ENCODE measurements around the gene LORICRIN.

Gene LORICRIN

DNA sequence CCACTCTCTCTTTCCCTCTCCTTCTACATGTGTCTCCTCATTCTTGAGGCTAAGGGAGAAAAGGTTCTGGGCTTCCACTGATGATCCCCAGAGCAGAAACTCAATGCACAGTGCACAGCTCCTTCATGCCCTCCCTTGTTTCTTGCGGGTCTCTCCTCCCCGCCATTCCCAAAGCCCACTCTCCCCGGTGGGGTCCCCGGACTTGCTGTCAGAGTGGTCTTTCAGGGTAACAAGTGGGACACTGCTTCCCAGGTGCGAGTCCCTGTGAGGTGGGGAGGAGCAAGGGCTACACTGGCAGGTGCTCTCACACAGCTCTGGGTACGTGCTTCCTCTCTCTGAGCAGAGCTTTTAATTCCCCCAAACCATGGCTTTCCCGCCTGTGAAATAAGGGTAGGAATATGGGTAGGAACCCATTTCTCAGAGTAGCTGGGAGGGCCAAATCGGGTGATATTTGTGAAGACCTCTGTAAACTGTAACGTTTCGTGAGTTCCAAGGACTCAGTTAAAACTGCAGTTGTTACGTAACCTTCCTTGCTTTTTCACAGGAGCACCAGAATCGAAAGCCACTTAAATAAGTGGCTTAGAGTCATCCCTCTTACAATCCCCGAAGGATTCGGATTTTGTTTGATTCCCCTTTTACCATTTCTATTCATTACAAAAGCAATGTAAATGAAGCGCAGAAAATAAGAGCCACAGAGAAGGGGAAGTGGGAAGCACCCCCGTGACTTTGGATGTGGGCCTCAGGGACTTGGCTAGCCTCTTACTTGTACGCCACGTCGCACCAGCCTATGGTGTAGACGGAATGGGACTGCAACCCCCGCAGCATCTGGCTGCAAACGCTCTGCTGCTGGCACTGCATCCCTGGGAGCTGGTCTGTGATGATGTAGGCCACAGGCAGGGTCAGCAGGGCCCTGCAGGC, 47.1 kb downstream of the LORICRIN start:
- Histone ChIP-seq H3K27me3 (ENCODE audit: control insufficient read depth, insufficient read depth, low read length) (no peaks in the 10 kb centered on the region), H3K9me3 (ENCODE audit: control insufficient read depth, insufficient read depth, low read length) (no peaks in the 10 kb centered on the region), H3K27ac (ENCODE audit: low read depth, low read length) (no peak overlapping the region), H3K9ac (ENCODE audit: low read depth, low read length) (no peak overlapping the region), H3K4me1 (ENCODE audit: control insufficient read depth, insufficient read depth, low read length) (no peaks in the 10 kb centered on the region), H3K4me3 (ENCODE audit: low read depth, low read length) (no peak overlapping the region), H3K36me3 (ENCODE audit: control insufficient read depth, insufficient read depth, low read length) (no peaks in the 10 kb centered on the region)

DNA sequence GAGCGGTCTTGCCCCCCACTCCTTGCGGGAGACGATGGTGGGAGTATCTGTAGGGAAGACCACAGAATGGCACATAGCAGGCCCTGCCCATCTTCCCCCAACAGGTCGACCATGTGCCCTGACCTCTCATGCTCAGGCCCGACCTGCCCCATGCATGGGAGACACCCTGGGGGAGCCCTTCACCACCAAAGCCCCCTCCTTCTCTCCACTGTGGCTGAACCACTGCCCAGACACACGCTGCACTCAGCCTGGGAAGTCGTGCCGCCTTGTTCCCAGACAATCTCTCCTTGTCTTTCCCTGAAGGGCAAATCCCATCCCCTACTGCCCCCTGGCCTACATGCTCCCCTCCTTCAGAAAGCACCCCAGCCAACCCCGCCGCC, 47.7 kb downstream of the LORICRIN start:
- no peaks in the 10 kb centered on the region for H3K27me3 ChIP-seq (ENCODE audit: control insufficient read depth, insufficient read depth, low read length)
- no peaks in the 10 kb centered on the region for H3K9me3 ChIP-seq (ENCODE audit: control insufficient read depth, insufficient read depth, low read length)
- no peak overlapping the region for H3K4me3 ChIP-seq (ENCODE audit: low read depth, low read length)
- H3K4me1 ChIP-seq (ENCODE audit: control insufficient read depth, insufficient read depth, low read length) = no peaks in the 10 kb centered on the region
- H3K9ac ChIP-seq (ENCODE audit: low read depth, low read length) = no peak overlapping the region
- no peak overlapping the region for H3K27ac ChIP-seq (ENCODE audit: low read depth, low read length)
- H3K36me3 ChIP-seq (ENCODE audit: control insufficient read depth, insufficient read depth, low read length) = no peaks in the 10 kb centered on the region

DNA sequence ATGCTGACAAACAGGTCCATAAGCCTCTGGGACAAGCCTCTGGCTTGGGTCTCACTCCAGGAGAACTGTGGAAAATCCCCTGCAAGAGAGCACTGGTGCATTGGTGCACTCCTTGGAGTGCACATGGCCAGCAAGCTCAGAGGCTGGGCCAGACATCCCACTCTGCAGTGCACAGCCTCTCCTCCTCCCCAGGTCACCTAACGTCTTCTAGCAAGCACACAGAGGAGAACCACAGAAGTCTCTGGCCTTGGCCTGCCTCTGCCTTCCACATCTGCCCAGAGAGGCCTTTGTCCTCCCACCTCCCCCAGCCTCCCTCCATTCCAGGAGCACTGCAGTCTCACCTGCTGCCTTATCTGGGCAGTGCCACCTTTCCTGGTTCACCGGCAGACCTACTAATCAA, 49.1 kb downstream of the LORICRIN start:
- H3K27ac ChIP-seq (ENCODE audit: low read depth, low read length) = no peak overlapping the region
- no peaks in the 10 kb centered on the region for H3K27me3 ChIP-seq (ENCODE audit: control insufficient read depth, insufficient read depth, low read length)
- no peaks in the 10 kb centered on the region for H3K4me1 ChIP-seq (ENCODE audit: control insufficient read depth, insufficient read depth, low read length)

DNA sequence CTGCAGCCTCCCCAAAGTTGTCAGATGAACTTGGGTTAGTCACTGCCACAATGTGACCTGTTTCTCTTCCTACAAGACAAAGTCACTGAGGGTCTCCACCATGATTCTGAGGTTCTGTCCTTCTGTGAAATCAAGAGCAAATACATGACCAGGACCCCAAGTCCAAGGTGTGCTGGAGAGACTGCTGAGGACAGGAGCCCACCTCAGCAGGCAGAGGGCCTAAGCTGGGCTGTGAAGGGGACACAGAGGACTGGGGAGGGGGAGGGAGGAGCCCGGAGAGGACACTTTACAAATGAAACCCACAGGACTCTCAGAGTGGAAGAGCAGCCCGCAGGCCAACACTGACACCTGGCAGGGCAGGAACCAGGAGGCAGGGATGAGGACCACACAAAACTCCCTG, 50.0 kb downstream of the LORICRIN start:
- Histone ChIP-seq H3K9me3 (ENCODE audit: control insufficient read depth, insufficient read depth, low read length) (no peaks in the 10 kb centered on the region), H3K4me3 (ENCODE audit: low read depth, low read length) (no peak overlapping the region), H3K4me1 (ENCODE audit: control insufficient read depth, insufficient read depth, low read length) (no peaks in the 10 kb centered on the region), H3K27me3 (ENCODE audit: control insufficient read depth, insufficient read depth, low read length) (no peaks in the 10 kb centered on the region), H3K9ac (ENCODE audit: low read depth, low read length) (no peak overlapping the region), H3K36me3 (ENCODE audit: control insufficient read depth, insufficient read depth, low read length) (no peaks in the 10 kb centered on the region), H3K27ac (ENCODE audit: low read depth, low read length) (no peak overlapping the region)

More for the DNA sequence above, 49.1 kb downstream of the LORICRIN start:
- H3K4me3 ChIP-seq (ENCODE audit: low read depth, low read length) = no peak overlapping the region
- H3K36me3 ChIP-seq (ENCODE audit: control insufficient read depth, insufficient read depth, low read length) = no peaks in the 10 kb centered on the region
- no peak overlapping the region for H3K9ac ChIP-seq (ENCODE audit: low read depth, low read length)
- no peaks in the 10 kb centered on the region for H3K9me3 ChIP-seq (ENCODE audit: control insufficient read depth, insufficient read depth, low read length)

DNA sequence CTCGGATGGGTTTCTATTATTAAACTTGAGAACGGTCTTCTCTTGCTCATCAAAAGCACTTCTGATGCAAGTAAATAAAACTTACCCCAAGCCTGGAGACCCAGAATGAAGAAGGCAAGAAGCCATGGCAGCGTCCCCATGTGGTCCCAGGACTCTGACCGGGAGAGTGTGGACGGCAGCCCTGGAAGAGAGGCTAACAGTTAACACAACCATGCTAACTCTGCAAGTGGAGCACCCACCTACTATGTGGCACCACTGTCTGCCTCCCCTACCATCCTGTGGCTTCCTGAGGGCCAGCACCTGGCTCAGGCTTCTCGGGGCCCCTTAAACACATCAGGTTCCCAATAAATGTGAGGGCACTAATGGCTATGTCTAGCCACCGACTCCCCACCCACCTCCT, 51.0 kb downstream of the LORICRIN start:
- Histone ChIP-seq H3K4me3 (ENCODE audit: low read depth, low read length) (no peak overlapping the region), H3K27me3 (ENCODE audit: control insufficient read depth, insufficient read depth, low read length) (no peaks in the 10 kb centered on the region), H3K36me3 (ENCODE audit: control insufficient read depth, insufficient read depth, low read length) (no peaks in the 10 kb centered on the region), H3K4me1 (ENCODE audit: control insufficient read depth, insufficient read depth, low read length) (no peaks in the 10 kb centered on the region), H3K9ac (ENCODE audit: low read depth, low read length) (no peak overlapping the region), H3K9me3 (ENCODE audit: control insufficient read depth, insufficient read depth, low read length) (no peaks in the 10 kb centered on the region), H3K27ac (ENCODE audit: low read depth, low read length) (no peak overlapping the region)

Data from HUES48 (cell line).